LNCAP (cell line): ENCODE data around the gene SPOCD1.

Experiments used
- TF ChIP-seq, protein P1 (sequence below): fragments of 450-650 bp; IDR thresholded peaks from 2 replicates; pipeline ENCODE4 v1.5.1; 2017; ENCODE audit warnings: mild to moderate bottlenecking

The SPOCD1 gene

GRCh38 chr1:31802190-31803150, 13.4 kb downstream of the SPOCD1 start:
- TF ChIP-seq, protein P1, sequence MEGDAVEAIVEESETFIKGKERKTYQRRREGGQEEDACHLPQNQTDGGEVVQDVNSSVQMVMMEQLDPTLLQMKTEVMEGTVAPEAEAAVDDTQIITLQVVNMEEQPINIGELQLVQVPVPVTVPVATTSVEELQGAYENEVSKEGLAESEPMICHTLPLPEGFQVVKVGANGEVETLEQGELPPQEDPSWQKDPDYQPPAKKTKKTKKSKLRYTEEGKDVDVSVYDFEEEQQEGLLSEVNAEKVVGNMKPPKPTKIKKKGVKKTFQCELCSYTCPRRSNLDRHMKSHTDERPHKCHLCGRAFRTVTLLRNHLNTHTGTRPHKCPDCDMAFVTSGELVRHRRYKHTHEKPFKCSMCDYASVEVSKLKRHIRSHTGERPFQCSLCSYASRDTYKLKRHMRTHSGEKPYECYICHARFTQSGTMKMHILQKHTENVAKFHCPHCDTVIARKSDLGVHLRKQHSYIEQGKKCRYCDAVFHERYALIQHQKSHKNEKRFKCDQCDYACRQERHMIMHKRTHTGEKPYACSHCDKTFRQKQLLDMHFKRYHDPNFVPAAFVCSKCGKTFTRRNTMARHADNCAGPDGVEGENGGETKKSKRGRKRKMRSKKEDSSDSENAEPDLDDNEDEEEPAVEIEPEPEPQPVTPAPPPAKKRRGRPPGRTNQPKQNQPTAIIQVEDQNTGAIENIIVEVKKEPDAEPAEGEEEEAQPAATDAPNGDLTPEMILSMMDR, result no peak

DNA sequence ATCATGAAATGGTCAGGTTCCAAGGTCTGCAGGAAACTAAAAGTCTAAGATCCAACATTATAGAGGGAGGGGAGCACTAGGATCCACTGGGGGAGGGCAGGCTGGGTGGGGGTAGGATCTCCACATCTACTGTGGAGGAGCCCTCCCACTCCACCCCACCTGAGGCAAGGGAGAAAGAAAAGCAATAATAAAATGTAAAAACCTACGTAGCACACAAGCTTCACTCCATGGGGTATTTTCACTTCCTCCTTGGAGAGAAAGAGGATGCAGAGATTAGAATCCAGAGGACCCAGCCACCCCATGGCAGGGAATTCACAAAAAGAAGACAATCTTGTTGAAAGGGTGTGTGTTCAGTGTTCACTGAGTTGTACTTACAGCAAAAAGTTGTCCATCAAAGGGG, 14.4 kb downstream of the SPOCD1 start:
- TF ChIP-seq, protein P1, result no peak

DNA sequence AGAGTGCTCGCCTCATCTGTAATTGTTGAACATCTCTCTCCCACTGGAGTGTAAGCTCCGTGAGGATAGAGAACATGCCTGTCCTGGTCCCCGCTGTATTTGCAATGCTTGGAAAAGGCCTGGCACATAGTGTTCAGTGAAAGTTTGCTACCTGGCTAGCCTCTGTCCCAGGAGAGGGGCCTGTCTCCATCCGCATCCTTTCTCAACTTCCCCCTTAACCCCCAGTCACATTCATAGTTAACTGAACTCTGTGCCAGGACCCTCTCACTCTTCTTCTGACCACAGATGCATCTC, 15.2 kb downstream of the SPOCD1 start:
- TF ChIP-seq, protein P1, result no peak

- TF ChIP-seq, protein P1, result no peak
Observed at GRCh38 chr1:31799895-31800673, 15.7 kb downstream of the SPOCD1 start.

DNA sequence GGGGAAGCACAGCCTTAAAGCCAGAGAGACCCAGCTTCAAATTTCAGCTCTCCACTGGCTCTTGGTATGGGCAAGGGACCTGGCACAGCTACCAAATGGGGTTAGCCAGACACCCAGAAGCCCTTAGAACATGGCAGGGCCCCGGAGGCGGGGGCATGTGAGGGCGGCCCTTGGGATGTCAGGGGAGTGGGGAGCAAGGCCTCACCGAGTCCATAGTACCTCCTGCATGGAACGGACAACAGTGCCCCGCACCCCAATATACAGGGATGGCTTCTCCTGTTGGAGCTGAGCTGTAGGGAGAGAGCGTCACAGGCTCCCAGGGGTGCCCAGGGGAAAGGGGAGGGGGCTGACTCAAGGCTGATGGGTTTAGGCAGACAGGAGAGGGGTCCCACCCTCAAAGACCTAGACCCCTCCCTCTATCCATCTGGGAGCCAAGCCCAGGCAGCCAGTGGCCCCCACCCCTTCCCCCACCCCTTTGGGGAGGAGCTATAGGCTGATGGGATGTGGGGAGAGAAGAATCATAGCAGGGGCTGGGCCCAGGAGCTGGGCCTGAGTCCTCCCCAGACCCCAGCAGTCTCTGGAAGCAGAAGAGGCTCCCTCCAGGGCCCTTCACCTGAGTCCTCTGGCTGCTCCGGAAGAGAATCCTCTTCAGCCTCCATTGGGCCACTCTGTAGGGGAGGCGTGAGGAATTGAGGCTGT, 16.5 kb downstream of the SPOCD1 start:
- TF ChIP-seq, protein P1, result no peak

DNA sequence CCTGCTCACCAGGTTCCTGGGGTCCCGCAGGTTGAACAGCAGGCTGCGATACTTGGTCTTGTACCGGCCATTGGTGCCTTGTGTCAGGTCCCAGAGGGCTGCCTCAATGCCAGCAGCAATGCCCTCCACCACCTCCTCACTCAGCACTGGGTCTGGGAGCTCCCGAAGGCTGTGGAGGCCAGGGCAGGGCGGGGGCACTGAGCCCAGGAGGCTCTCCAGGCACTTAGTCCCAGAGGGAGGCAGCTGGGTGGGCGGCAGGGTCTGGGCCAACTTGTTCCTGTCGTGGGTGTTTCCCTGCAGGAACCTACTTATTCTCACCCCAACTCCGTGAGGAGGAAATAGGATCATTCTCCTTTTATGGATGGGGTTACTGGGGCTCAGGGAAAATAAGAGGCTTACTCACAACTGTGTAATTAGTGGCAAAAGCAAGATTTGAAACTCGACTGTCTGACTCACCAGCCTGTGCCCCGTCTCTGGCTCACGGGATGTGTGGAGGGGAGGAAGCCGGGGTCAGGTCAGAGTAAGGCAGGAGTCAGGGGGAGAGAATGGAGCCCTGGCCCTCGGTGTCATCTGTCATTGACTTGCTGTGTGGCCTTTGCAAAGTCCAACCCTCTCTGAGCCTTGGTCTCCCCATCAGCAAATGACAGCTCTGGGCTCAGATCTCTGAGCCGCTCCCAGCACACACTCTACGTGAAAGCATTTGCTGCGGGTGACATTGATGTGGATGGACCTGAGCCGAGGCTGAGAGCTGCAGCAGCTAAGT, 17.2 kb downstream of the SPOCD1 start:
- TF ChIP-seq, protein P1, result no peak

GRCh38 chr1:31798086-31798432, 17.8 kb downstream of the SPOCD1 start:
- TF ChIP-seq, protein P1, result no peak
